ENCODE data around the gene DGKD.

The DGKD gene

DNA sequence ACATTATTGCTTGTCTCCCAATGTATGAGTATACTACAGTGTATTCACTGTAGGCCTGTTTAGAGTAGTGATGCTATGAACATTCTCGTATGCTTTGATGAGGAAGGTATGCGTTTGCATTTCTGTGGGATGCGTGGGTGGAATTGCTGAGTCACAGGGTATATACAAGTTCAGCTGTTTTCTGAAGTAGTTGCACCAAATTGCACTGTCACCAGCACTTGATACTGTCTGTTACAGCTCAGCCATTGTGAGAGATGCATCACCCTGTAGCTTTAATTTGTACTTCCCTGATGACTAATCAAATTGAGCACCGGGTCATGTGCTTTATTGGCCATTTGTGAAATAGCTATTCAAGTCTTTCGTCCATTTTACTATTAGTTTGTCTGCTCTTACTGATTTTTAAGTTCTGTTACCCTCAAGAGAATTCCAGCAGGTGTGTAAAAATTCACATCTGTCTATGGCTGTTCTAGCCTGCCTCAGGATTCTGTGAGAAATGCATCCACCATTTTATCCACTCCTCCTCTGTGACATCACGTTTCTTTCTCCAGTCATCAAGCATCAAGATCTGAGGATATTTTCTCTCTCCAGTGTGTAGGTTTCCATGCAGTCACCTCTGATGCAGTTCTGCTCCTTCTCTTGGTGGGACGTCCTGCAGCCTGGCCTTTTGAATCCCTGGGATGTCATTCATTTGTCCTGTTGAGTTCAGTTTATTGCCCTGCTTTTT, 72.5 kb downstream of the DGKD start:
- TF ChIP-seq, protein P1, sequence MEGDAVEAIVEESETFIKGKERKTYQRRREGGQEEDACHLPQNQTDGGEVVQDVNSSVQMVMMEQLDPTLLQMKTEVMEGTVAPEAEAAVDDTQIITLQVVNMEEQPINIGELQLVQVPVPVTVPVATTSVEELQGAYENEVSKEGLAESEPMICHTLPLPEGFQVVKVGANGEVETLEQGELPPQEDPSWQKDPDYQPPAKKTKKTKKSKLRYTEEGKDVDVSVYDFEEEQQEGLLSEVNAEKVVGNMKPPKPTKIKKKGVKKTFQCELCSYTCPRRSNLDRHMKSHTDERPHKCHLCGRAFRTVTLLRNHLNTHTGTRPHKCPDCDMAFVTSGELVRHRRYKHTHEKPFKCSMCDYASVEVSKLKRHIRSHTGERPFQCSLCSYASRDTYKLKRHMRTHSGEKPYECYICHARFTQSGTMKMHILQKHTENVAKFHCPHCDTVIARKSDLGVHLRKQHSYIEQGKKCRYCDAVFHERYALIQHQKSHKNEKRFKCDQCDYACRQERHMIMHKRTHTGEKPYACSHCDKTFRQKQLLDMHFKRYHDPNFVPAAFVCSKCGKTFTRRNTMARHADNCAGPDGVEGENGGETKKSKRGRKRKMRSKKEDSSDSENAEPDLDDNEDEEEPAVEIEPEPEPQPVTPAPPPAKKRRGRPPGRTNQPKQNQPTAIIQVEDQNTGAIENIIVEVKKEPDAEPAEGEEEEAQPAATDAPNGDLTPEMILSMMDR (IDR thresholded peaks at IDR 0.05; ENCODE audit: insufficient read depth, low read depth, low read length, missing control alignments), result no peak
- no peak overlapping the region for H3K4me3 ChIP-seq (ENCODE audit: low read length)
- peak; percentile 75 for DNase-seq (ENCODE audit: low read depth)

- no peak overlapping the region for H3K4me3 ChIP-seq (ENCODE audit: low read length)
- TF ChIP-seq, protein P1 (IDR thresholded peaks at IDR 0.05; ENCODE audit: insufficient read depth, low read depth, low read length, missing control alignments), result no peak
- DNase-seq (ENCODE audit: low read depth), result no peak
Measured at GRCh38 chr2:233428008-233428407, 73.7 kb downstream of the DGKD start.

- TF ChIP-seq, protein P1 (IDR thresholded peaks at IDR 0.05; ENCODE audit: insufficient read depth, low read depth, low read length, missing control alignments), result no peak
- no peak for DNase-seq (ENCODE audit: low read depth)
- no peak overlapping the region for H3K4me3 ChIP-seq (ENCODE audit: low read length)
Measured at GRCh38 chr2:233428438-233428837, 74.1 kb downstream of the DGKD start.

DNA sequence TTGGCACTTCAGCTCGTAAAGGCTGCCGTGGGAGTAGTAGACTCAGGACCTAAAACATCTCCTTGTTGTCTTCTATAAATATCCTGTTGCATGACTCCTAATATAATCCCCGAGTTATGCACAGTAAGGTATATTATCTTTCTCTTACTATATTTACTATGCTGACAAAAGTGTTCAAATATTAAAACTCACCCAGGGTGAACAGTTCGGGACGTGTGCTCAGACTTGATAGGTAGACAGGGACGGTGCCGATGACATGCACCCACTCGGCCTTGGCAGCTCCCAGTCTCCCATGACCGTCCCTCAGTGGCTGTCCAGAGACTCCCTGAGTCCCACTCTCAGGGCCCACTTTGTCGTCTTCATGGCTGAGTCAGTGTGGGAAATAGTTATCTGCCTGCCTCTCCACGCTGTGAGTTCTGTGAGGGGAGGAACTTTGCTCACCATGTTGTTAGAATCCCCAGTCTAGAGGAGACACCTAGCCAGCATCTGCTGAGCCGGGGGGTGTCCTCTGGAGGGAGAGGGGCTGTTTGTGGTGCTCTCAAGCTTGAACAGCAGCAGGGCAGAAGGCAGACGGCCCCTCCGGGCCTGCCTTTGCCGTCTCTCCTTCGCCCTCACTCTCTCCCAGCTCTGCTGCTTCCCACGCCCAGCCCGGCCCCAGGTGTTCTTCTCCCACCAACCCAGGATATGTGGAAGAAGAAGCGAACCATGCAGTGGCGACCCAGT, 75.0 kb downstream of the DGKD start:
- no peak for DNase-seq (ENCODE audit: low read depth)
- TF ChIP-seq, protein P1 (IDR thresholded peaks at IDR 0.05; ENCODE audit: insufficient read depth, low read depth, low read length, missing control alignments), result no peak
- H3K4me3 ChIP-seq (ENCODE audit: low read length), result no peak overlapping the region

DNA sequence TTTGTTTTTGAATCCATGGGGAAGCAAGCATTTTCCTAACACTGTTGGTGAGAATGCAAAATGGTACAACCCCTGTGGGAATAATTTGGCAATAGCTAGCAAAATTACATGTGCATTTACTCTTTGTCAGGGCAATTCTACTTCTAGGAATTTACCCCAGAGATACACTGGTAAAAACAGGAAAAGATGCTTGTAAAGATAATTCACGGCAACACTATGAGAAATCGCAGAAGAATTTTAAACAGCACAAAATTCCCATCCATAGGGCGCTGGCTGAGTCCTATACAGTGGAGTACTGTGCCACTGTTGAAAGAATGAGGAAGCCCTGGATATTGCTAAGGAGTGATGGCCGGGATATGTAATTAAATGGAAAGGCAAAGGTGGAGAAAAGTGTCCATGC, 75.8 kb downstream of the DGKD start:
- TF ChIP-seq, protein P1 (IDR thresholded peaks at IDR 0.05; ENCODE audit: insufficient read depth, low read depth, low read length, missing control alignments), result no peak
- DNase-seq (ENCODE audit: low read depth), result no peak

GRCh38 chr2:233430651-233431050, 76.4 kb downstream of the DGKD start:
- no peak for DNase-seq (ENCODE audit: low read depth)
- no peak overlapping the region for H3K4me3 ChIP-seq (ENCODE audit: low read length)
- TF ChIP-seq, protein P1 (IDR thresholded peaks at IDR 0.05; ENCODE audit: insufficient read depth, low read depth, low read length, missing control alignments), result no peak

More for the DNA sequence above, 75.8 kb downstream of the DGKD start:
- no peak overlapping the region for H3K4me3 ChIP-seq (ENCODE audit: low read length)
